ENCODE measurements around the gene TSPAN17.

GRCh38 chr5:176692839-176693476, 45.7 kb downstream of the TSPAN17 start:
- no peak for TF ChIP-seq EZH2 (IDR thresholded peaks at IDR 0.05; ENCODE audit: borderline replicate concordance, low read depth, low read length, poor library complexity, severe bottlenecking)
- no peak for TF ChIP-seq CTCF (conservative IDR thresholded peaks at IDR 0.05; ENCODE audit: low read depth, low read length)

Measured in A673 (cell line).